OCI-LY1 (cell line): Measurements from ENCODE around the gene RNF187.

Source experiments
- H2AFZ ChIP-seq: fragments of 200-600 bp; sonication (generic), shearing (Covaris generic); 2 replicates; pipeline ENCODE4 v1.6.0; 2014; ENCODE audit warnings: antibody characterized with exemption, mild to moderate bottlenecking, low read length
- H3F3A ChIP-seq: fragments of 200-600 bp; sonication (generic), shearing (Covaris generic); 2 replicates; pipeline ENCODE4 v1.6.0; 2014; ENCODE audit warnings: mild to moderate bottlenecking, antibody characterized with exemption, low read length, moderate library complexity; ENCODE audit not compliant: insufficient read depth
- H3K27ac ChIP-seq: fragments of 200-600 bp; sonication (generic); 2 replicates; pipeline ENCODE4 v1.5.1; 2014; ENCODE audit warnings: low read length, mixed run types, mild to moderate bottlenecking, low read depth; ENCODE audit not compliant: poor library complexity, severe bottlenecking
- H3K27me3 ChIP-seq: fragments of 200-600 bp; sonication (generic); 2 replicates; pipeline ENCODE4 v1.6.0; 2014; ENCODE audit warnings: antibody characterized with exemption, mild to moderate bottlenecking, low read length, moderate library complexity; ENCODE audit not compliant: insufficient read depth
- H3K36me3 ChIP-seq: fragments of 200-600 bp; sonication (generic); 2 replicates; pipeline ENCODE4 v1.6.1; 2014; ENCODE audit warnings: mild to moderate bottlenecking, antibody characterized with exemption, low read length, moderate library complexity, mixed read lengths; ENCODE audit not compliant: insufficient read depth
- H3K4me1 ChIP-seq: fragments of 200-600 bp; sonication (generic); 2 replicates; pipeline ENCODE4 v1.5.1; 2014; ENCODE audit warnings: mild to moderate bottlenecking, low read length, moderate library complexity; ENCODE audit not compliant: insufficient read depth, severe bottlenecking
- H3K4me2 ChIP-seq: fragments of 200-600 bp; sonication (generic), shearing (Covaris generic); 2 replicates; pipeline ENCODE4 v1.6.1; 2014; ENCODE audit warnings: low read length
- H3K4me3 ChIP-seq: fragments of 200-600 bp; sonication (generic); 2 replicates; pipeline ENCODE4 v1.5.1; 2014; ENCODE audit warnings: low read length, low read depth, mild to moderate bottlenecking, mixed read lengths; ENCODE audit not compliant: poor library complexity, severe bottlenecking
- H3K79me2 ChIP-seq: fragments of 200-600 bp; shearing (Covaris generic); 2 replicates; pipeline ENCODE4 v1.6.1; 2016; ENCODE audit warnings: mixed run types, low read length, mixed read lengths; ENCODE audit not compliant: insufficient read depth
- H3K9ac ChIP-seq: fragments of 200-600 bp; sonication (generic), shearing (Covaris generic); 2 replicates; pipeline ENCODE4 v1.6.1; 2014; ENCODE audit warnings: mild to moderate bottlenecking, low read length, mixed read lengths
- H3K9me2 ChIP-seq: fragments of 200-600 bp; sonication (generic), shearing (Covaris generic); 2 replicates; pipeline ENCODE4 v1.6.1; 2014; ENCODE audit warnings: low read depth, mild to moderate bottlenecking, low read length, mixed read lengths
- H3K9me3 ChIP-seq: fragments of 200-600 bp; shearing (Covaris generic); 2 replicates; pipeline ENCODE4 v1.6.1; 2014; ENCODE audit warnings: low read length, mixed read lengths
- H4K20me1 ChIP-seq: fragments of 200-600 bp; sonication (generic), shearing (Covaris generic); 2 replicates; pipeline ENCODE4 v1.6.0; 2016; ENCODE audit warnings: mild to moderate bottlenecking, low read length; ENCODE audit not compliant: insufficient read depth
- CTCF ChIP-seq: fragments of 200-600 bp; sonication (generic), shearing (Covaris generic); IDR thresholded peaks from 2 replicates; pipeline ENCODE4 v1.5.1; 2017; ENCODE audit warnings: mild to moderate bottlenecking, antibody characterized with exemption, low read length, moderate library complexity, mixed read lengths
- EZH2 ChIP-seq: fragments of 200-600 bp; sonication (generic), shearing (Covaris generic); IDR thresholded peaks from 2 replicates; pipeline ENCODE4 v1.8.0; 2017; ENCODE audit warnings: borderline replicate concordance, mixed run types, mild to moderate bottlenecking, antibody characterized with exemption, low read length, moderate library complexity, mixed read lengths

Gene RNF187

GRCh38 chr1:228490120-228491078 is 3.2 kb downstream of the RNF187 start:
- TF ChIP-seq CTCF (no peak), EZH2 (no peak)
- H3K27ac ChIP-seq = peak overlapping the region; percentile 85
- H3F3A ChIP-seq = no peaks in the 10 kb centered on the region
- H3K4me1 ChIP-seq = peaks cover 40% of the 10 kb centered on the region
- no peak overlapping the region for H3K4me3 ChIP-seq
- peak overlapping the region; percentile 54; the same call in 1 of the 2 replicates for H3K9ac ChIP-seq
- no peaks in the 10 kb centered on the region for H3K27me3 ChIP-seq
- no peaks in the 10 kb centered on the region for H3K9me3 ChIP-seq
- H3K9me2 ChIP-seq = no peaks in the 10 kb centered on the region
- no peaks in the 10 kb centered on the region for H4K20me1 ChIP-seq
- peak overlapping the region; percentile 77; the same call in 1 of the 2 replicates for H3K4me2 ChIP-seq
- H2AFZ ChIP-seq = no peak overlapping the region
- H3K79me2 ChIP-seq = no peaks in the 10 kb centered on the region
- peaks cover 36% of the 10 kb centered on the region for H3K36me3 ChIP-seq

DNA sequence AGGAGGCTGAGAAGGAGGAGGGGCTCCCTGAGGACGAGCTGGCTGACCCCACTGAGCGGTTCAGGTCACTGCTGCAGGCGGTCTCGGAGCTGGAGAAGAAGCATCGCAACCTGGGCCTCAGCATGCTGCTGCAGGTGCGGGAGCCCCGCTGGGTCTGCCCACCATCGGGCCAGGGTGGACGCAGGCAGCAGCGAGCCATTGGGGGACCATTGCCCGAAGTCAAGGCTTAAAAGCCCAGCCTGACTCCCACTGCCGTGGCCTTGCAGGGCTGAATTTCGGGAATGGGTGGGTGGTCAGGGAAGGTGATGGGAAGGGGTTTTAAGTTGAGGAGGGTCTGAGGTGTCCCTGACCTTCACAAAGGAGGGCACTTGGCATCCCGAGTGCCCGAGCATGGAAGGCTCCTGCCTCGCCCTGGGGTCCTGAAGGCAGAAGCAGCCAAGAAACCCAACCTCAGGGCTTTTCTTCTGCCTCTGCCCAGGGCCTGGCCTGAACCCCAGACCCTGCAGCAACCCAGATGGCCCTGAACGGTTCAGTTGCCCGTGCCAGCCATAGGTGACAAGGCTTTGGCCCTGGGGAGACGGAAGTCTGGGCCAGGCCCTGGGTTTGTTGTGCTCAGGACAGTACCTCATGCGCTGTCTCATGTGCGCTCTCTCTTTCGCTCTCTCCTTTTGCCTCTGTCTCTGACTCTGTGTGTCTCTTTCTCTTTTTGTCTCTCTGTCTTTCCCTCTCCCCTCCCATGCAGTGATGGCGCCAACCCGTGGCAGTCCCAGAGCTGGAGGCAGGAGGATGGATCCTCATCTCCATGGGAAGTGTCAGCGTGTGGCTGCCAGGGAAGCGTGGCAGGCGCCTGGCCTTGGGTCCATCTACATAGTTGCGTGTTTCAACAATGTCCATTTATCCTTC is 6.2 kb downstream of the RNF187 start:
- no peaks in the 10 kb centered on the region for H3F3A ChIP-seq
- no peak for TF ChIP-seq EZH2
- no peak for TF ChIP-seq CTCF
- no peak overlapping the region for H2AFZ ChIP-seq
- peaks cover 43% of the 10 kb centered on the region for H3K36me3 ChIP-seq
- no peak overlapping the region for H3K27ac ChIP-seq
- peaks cover 27% of the 10 kb centered on the region for H3K4me1 ChIP-seq
- no peak overlapping the region for H3K9ac ChIP-seq
- no peaks in the 10 kb centered on the region for H3K9me3 ChIP-seq
- H3K9me2 ChIP-seq = no peaks in the 10 kb centered on the region
- no peak overlapping the region for H3K4me3 ChIP-seq
- no peaks in the 10 kb centered on the region for H4K20me1 ChIP-seq
- H3K27me3 ChIP-seq = no peaks in the 10 kb centered on the region
- H3K79me2 ChIP-seq = no peaks in the 10 kb centered on the region
- no peak overlapping the region for H3K4me2 ChIP-seq

- Histone ChIP-seq H3K27ac (no peak overlapping the region), H3K79me2 (no peaks in the 10 kb centered on the region), H3K9me3 (no peaks in the 10 kb centered on the region), H4K20me1 (no peaks in the 10 kb centered on the region), H3K36me3 (peaks cover 43% of the 10 kb centered on the region), H2AFZ (no peak overlapping the region), H3K9ac (no peak overlapping the region), H3F3A (no peaks in the 10 kb centered on the region), H3K4me2 (no peak overlapping the region), H3K4me3 (no peak overlapping the region), H3K27me3 (no peaks in the 10 kb centered on the region), H3K4me1 (peaks cover 21% of the 10 kb centered on the region), H3K9me2 (no peaks in the 10 kb centered on the region)
- TF ChIP-seq EZH2 = no peak
- no peak for TF ChIP-seq CTCF
These were observed 6.8 kb downstream of the RNF187 start for GRCh38 chr1:228494044-228494353.
